LNCAP (cell line): ENCODE data around the gene DEFB119.

ENCODE experiments used
- CTCF ChIP-seq: fragments of 450-650 bp; IDR thresholded peaks from 2 replicates; pipeline ENCODE4 v1.5.1; 2017; ENCODE audit warnings: mild to moderate bottlenecking

DEFB119 gene

GRCh38 chr20:31403886-31404285 is 13.5 kb upstream of the DEFB119 start:
- no peak for TF ChIP-seq CTCF

- TF ChIP-seq CTCF: no peak
Observed at GRCh38 chr20:31394900-31395299, 4.5 kb upstream of the DEFB119 start.

GRCh38 chr20:31392836-31393235 is 2.4 kb upstream of the DEFB119 start:
- TF ChIP-seq CTCF: no peak

GRCh38 chr20:31374346-31374745 is 16.0 kb downstream of the DEFB119 start:
- TF ChIP-seq CTCF: no peak

- no peak for TF ChIP-seq CTCF
Observed at GRCh38 chr20:31368301-31368700, 22.1 kb downstream of the DEFB119 start, which contains the start of gene DEFB118. TSS of gene DEFB118 (plus strand) at chr20:31368601. CDS start at chr20:31368651, 50 bp downstream.

DNA sequence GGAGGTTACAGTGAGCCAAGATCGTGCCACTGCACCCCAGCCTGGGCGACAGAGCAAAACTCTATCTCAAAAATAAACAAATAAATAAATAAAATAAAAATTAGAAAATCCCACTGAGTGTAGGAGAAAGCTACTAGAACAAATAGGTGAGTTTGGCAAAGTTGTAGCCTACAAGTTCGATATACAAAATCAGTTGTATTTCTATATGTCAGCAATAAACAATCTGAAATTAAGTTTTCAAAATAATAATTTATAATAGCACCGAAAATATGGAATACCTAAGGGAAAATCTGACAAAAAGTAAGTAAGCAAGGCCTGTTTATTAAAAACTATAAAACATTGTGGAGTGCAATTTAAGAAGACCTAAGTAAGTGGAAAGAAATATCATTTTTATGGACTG is 27.1 kb downstream of the DEFB119 start:
- TF ChIP-seq CTCF: no peak

DNA sequence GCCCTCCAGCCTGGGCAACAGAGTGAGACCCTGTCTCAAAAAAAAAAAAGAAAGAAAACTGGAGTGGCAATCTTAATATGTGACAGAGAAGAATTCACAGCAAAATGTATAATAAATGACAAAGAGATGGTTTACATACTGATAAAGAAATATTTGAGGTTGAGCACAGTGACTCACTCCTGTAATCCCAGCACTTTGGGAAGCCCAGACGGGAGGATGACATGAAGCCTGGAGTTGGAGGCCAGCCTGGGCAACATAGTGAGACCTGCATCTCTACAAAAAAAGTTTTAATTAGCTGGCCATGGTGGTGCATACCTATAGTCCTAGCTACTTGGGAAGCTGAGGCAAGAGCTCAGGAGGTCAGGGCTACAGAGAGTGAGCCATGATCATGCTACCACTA is 34.4 kb downstream of the DEFB119 start:
- TF ChIP-seq CTCF: no peak

- TF ChIP-seq CTCF: no peak
Observed at GRCh38 chr20:31341470-31341869, 48.9 kb downstream of the DEFB119 start.
